Measurements from ENCODE around the gene SI. TPM values are rescaled to one million over a fixed set of nuclear protein-coding genes. Genes with fewer than 3 reads are reported as not detected.

The SI gene
- total and polyA plus RNA-seq, 9 of the 15 experiments (the other 6 are each of a cell fraction or from before 2014, with no cell fraction given): not detected

- in situ Hi-C loops (cut with MboI) (no loop called here), intact Hi-C loops (cut with micrococcal nuclease) (no loop called here)
- no peak overlapping the region for H2AFZ ChIP-seq (ENCODE audit: low read depth, low read length)
- no peak for DNase-seq (ENCODE audit: extremely low read depth in 1 of 4, low spot score in 3 of 4)
- CTCF ChIA-PET (ENCODE audit: low intra/inter-chr PET ratio): no interaction called here
- no peaks in the 10 kb centered on the region for H3K27me3 ChIP-seq (ENCODE audit: control insufficient read depth in 2 of 2, insufficient read depth in 2 of 2, low read length in 2 of 2)
- H3K36me3 ChIP-seq (ENCODE audit: control insufficient read depth, insufficient read depth, low read length): no peaks in the 10 kb centered on the region
- ATAC-seq: no peak
- H3K9ac ChIP-seq (ENCODE audit: insufficient read depth in 1 of 2, low read depth in 2 of 2, low read length in 2 of 2): no peak overlapping the region
- TF ChIP-seq KDM4B (IDR thresholded peaks at IDR 0.05; ENCODE audit: borderline replicate concordance in 2 of 2, low read depth in 1 of 2) (no peak), USF1 (CRISPR knock-in tag; IDR thresholded peaks at IDR 0.05) (no peak), NCOA6 (IDR thresholded peaks at IDR 0.05) (no peak)
- BruUV-seq (replicated peaks): no TSS peak
- no peak overlapping the region for H3K4me2 ChIP-seq (ENCODE audit: insufficient read depth, low read length)
- no peaks in the 10 kb centered on the region for H3K4me1 ChIP-seq (replicated peaks in 1 of 2; ENCODE audit: control insufficient read depth in 2 of 2, insufficient read depth in 2 of 2, low read length in 2 of 2)
- H3K4me3 ChIP-seq: no peak overlapping the region
- H3K9me1 ChIP-seq (ENCODE audit: control insufficient read depth, insufficient read depth, low read length): no peaks in the 10 kb centered on the region
- POLR2A ChIA-PET: no interaction called here
- H3K27ac ChIP-seq (ENCODE audit: extremely low read depth, low read depth, low read length): no peak overlapping the region
- no peaks in the 10 kb centered on the region for H4K20me1 ChIP-seq (replicated peaks; ENCODE audit: control insufficient read depth, insufficient read depth, low read length)
- WGBS (ENCODE audit: insufficient coverage, low coverage, missing lambda C conversion rate): 0% methylated on average over 1 of the region's 1 CpG
- FAIRE-seq: no peak
- H3K79me2 ChIP-seq (ENCODE audit: control insufficient read depth, insufficient read depth, low read length): no peaks in the 10 kb centered on the region
- H3K9me3 ChIP-seq (replicated peaks; ENCODE audit: control insufficient read depth, insufficient read depth, low read depth, low read length): no peaks in the 10 kb centered on the region
These were observed 2.6 kb downstream of the SI start for GRCh38 chr3:165075695-165076094.

- H3K4me2 ChIP-seq (ENCODE audit: insufficient read depth, low read length): no peak overlapping the region
- ChIA-PET CTCF (ENCODE audit: low intra/inter-chr PET ratio) (no interaction called here), POLR2A (no interaction called here)
- WGBS (ENCODE audit: insufficient coverage, low coverage, missing lambda C conversion rate): 3% methylated on average over 6 of the region's 6 CpGs
- H3K9me3 ChIP-seq (replicated peaks; ENCODE audit: control insufficient read depth, insufficient read depth, low read depth, low read length): no peaks in the 10 kb centered on the region
- H3K4me3 ChIP-seq: no peak overlapping the region
- FAIRE-seq (no peak), ATAC-seq (no peak), DNase-seq (ENCODE audit: extremely low read depth in 1 of 4, low spot score in 3 of 4) (no peak)
- no peaks in the 10 kb centered on the region for H3K27me3 ChIP-seq (ENCODE audit: control insufficient read depth in 2 of 2, insufficient read depth in 2 of 2, low read length in 2 of 2)
- no peak overlapping the region for H3K27ac ChIP-seq (ENCODE audit: extremely low read depth, low read depth, low read length)
- H4K20me1 ChIP-seq (replicated peaks; ENCODE audit: control insufficient read depth, insufficient read depth, low read length): no peaks in the 10 kb centered on the region
- H3K79me2 ChIP-seq (ENCODE audit: control insufficient read depth, insufficient read depth, low read length): no peaks in the 10 kb centered on the region
- TF ChIP-seq ZNF512 (tag; IDR thresholded peaks at IDR 0.05): no peak
- no peak for TF ChIP-seq ZNF239 (CRISPR knock-in tag; IDR thresholded peaks at IDR 0.05)
- in situ Hi-C loops (cut with MboI) (no loop called here), intact Hi-C loops (cut with micrococcal nuclease) (no loop called here)
- H3K4me1 ChIP-seq (replicated peaks in 1 of 2; ENCODE audit: control insufficient read depth in 2 of 2, insufficient read depth in 2 of 2, low read length in 2 of 2): no peaks in the 10 kb centered on the region
- no peak overlapping the region for H2AFZ ChIP-seq (ENCODE audit: low read depth, low read length)
- H3K9ac ChIP-seq (ENCODE audit: insufficient read depth in 1 of 2, low read depth in 2 of 2, low read length in 2 of 2): no peak overlapping the region
- no peaks in the 10 kb centered on the region for H3K9me1 ChIP-seq (ENCODE audit: control insufficient read depth, insufficient read depth, low read length)
- H3K36me3 ChIP-seq (ENCODE audit: control insufficient read depth, insufficient read depth, low read length): no peaks in the 10 kb centered on the region
- no TSS peak for BruUV-seq (replicated peaks)
These were observed 7.6 kb downstream of the SI start for GRCh38 chr3:165070682-165071081.
